Endothelial cell of umbilical vein (primary cell): ENCODE data around the gene DCHS2. TPM values are rescaled to one million over a fixed set of nuclear protein-coding genes. Genes with fewer than 3 reads are reported as not detected.

Experiments
- BruUV-seq: library from RNA; stranded (reverse); fragments of 400-500 nt; replicated peaks from 2 replicates; lab custom pipeline; 2021; lab: Mats Ljungman, UMichigan
- CTCF ChIA-PET: fragments of 300-600, 350-600 bp; sonication (Branson Sonifier 250); formaldehyde crosslinking; loops from one replicate; lab custom pipeline; 2021; ENCODE audit warnings: antibody characterized with exemption, inconsistent platforms; lab: Charles Lee
- POLR2A ChIA-PET: fragments of 300-600, 350-600 bp; sonication (Branson Sonifier 250); formaldehyde crosslinking; loops from one replicate; lab custom pipeline; 2021; ENCODE audit warnings: antibody characterized with exemption, inconsistent platforms; lab: Charles Lee
- DNase-seq: peaks from one replicate; pipeline ENCODE4 v3.0.0-alpha.2; 2011; ENCODE audit warnings: low read depth, low spot score
- FAIRE-seq: peaks from 2 replicates; lab custom pipeline; 2011; peaks lifted over from hg19 to GRCh38; lab: Jason Lieb, UNC
- H2AFZ ChIP-seq: 2 replicates; pipeline ENCODE4 v1.6.0; 2012; ENCODE audit warnings: low read depth, low read length, control low read depth, inconsistent platforms
- H3K27ac ChIP-seq: 2 replicates; pipeline ENCODE4 v1.5.1; 2011; ENCODE audit warnings: low read depth, mild to moderate bottlenecking, control low read depth, low read length, moderate library complexity; ENCODE audit not compliant: insufficient read depth
- H3K27me3 ChIP-seq, 2 experiments: 2 replicates each; pipeline versions ENCODE4 v1.6.0 to v1.6.1; 2011; ENCODE audit warnings: low read length in 2 of 2, mixed read lengths in 1 of 2; ENCODE audit not compliant: control insufficient read depth in 2 of 2, insufficient read depth in 2 of 2
- H3K36me3 ChIP-seq, 2 experiments: 2 replicates in 1 of 2; 3 replicates in 1 of 2; pipeline ENCODE4 v1.5.1; 2011; ENCODE audit warnings: low read length in 2 of 2, mild to moderate bottlenecking in 1 of 2, moderate library complexity in 1 of 2; ENCODE audit not compliant: control insufficient read depth in 2 of 2, insufficient read depth in 2 of 2; ENCODE audit errors: extremely low read depth in 1 of 2
- H3K4me1 ChIP-seq: 3 replicates; pipeline ENCODE4 v1.5.1; 2011; ENCODE audit warnings: mild to moderate bottlenecking, low read length; ENCODE audit not compliant: control insufficient read depth, insufficient read depth; ENCODE audit errors: extremely low read depth
- H3K4me2 ChIP-seq: 2 replicates; pipeline ENCODE4 v1.6.1; 2011; ENCODE audit warnings: low read length, control low read depth, mixed read lengths; ENCODE audit not compliant: insufficient read depth
- H3K4me3 ChIP-seq, 3 experiments: fragments of 200-600 bp in 1 of 3; sonication (generic), shearing (Covaris generic) in 1 of 3; replicated peaks in 1 of 3; 2 replicates each; pipeline ENCODE4 v1.5.1; 2011 to 2016; ENCODE audit warnings: control low read depth in 3 of 3, low read length in 3 of 3, mild to moderate bottlenecking in 2 of 3, inconsistent platforms in 1 of 3, low read depth in 1 of 3, moderate library complexity in 1 of 3; ENCODE audit not compliant: insufficient read depth in 1 of 3
- H3K79me2 ChIP-seq: 2 replicates; pipeline ENCODE4 v1.6.0; 2012; ENCODE audit warnings: low read length, inconsistent platforms; ENCODE audit not compliant: control insufficient read depth, insufficient read depth
- H3K9ac ChIP-seq: replicated peaks from 2 replicates; pipeline ENCODE3; 2011; ENCODE audit warnings: low read length, control low read depth; ENCODE audit not compliant: insufficient read depth; ENCODE audit errors: extremely low read depth
- H3K9me1 ChIP-seq: replicated peaks from 3 replicates; pipeline ENCODE4 v1.6.0; 2011; ENCODE audit warnings: mild to moderate bottlenecking, low read length; ENCODE audit not compliant: control insufficient read depth, insufficient read depth; ENCODE audit errors: extremely low read depth
- H3K9me3 ChIP-seq: replicated peaks from 2 replicates; pipeline ENCODE4 v1.5.1; 2012; ENCODE audit warnings: low read length, inconsistent platforms; ENCODE audit not compliant: control insufficient read depth, insufficient read depth
- H4K20me1 ChIP-seq: replicated peaks from 2 replicates; pipeline ENCODE3; 2011; ENCODE audit warnings: mild to moderate bottlenecking, low read length; ENCODE audit not compliant: control insufficient read depth, insufficient read depth; ENCODE audit errors: extremely low read depth
- CTCF ChIP-seq, 2 donors: IDR thresholded peaks; 1 replicate in 1 of 2; 2 replicates in 1 of 2; pipeline ENCODE4 v1.5.1; 2011; ENCODE audit warnings: low read length in 2 of 2, mild to moderate bottlenecking in 2 of 2, moderate library complexity in 2 of 2, control low read depth in 1 of 2, inconsistent platforms in 1 of 2, low read depth in 1 of 2; ENCODE audit not compliant: insufficient read depth in 1 of 2; ENCODE audit errors: extremely low read depth in 1 of 2
- EZH2 ChIP-seq: IDR thresholded peaks from 2 replicates; pipeline ENCODE4 v1.6.1; 2012; ENCODE audit warnings: borderline replicate concordance, low read depth, mild to moderate bottlenecking, moderate library complexity, low read length, inconsistent platforms; ENCODE audit not compliant: severe bottlenecking
- FOS ChIP-seq: IDR thresholded peaks from 2 replicates; pipeline ENCODE4 v1.6.1; 2011; ENCODE audit warnings: mild to moderate bottlenecking, low read length, moderate library complexity, borderline replicate concordance; ENCODE audit not compliant: insufficient read depth
- GATA2 ChIP-seq: IDR thresholded peaks from 2 replicates; pipeline ENCODE4 v1.7.0; 2011; ENCODE audit warnings: low read depth, mild to moderate bottlenecking, moderate library complexity, mixed read lengths, low read length; ENCODE audit not compliant: insufficient read length, insufficient read depth
- JUN ChIP-seq: IDR thresholded peaks from 2 replicates; pipeline ENCODE4 v1.6.1; 2011; ENCODE audit warnings: borderline replicate concordance, low read depth; ENCODE audit not compliant: insufficient read length, insufficient read depth
- MYC ChIP-seq: IDR thresholded peaks from one replicate; pipeline ENCODE4 v1.6.1; 2011; ENCODE audit warnings: mild to moderate bottlenecking, low read depth, low read length
- POLR2A ChIP-seq: IDR thresholded peaks from 2 replicates; pipeline ENCODE4 v1.6.1; 2012; ENCODE audit warnings: low read depth, mild to moderate bottlenecking, control low read depth, low read length
- POLR2AphosphoS5 ChIP-seq: IDR thresholded peaks from 2 replicates; pipeline ENCODE4 v1.6.1; 2012; ENCODE audit warnings: low read depth, mild to moderate bottlenecking, control low read depth, low read length, moderate library complexity; ENCODE audit not compliant: insufficient read depth
- dilution Hi-C: fragments of 300-500 bp; cut with MboI; formaldehyde crosslinking; loops from one replicate; pipeline ENCODE4 v1.15.0; 2019; ENCODE audit warnings: low sequenced_read_pairs; ENCODE audit not compliant: extremely low pct_ligation_motif_present
- intact Hi-C: fragments of 100-400 bp; cut with micrococcal nuclease; formaldehyde crosslinking; loops from one replicate; pipeline ENCODE4 v1.10.0; 2022
- polyA plus RNA-seq, 4 experiments: library from polyadenylated mRNA; depleted of rRNA in 3 of 4; stranded (reverse) in 3 of 4; unstranded in 1 of 4; fragments of >200 nt; gene quantifications; 2 replicates each; pipeline versions ENCODE4 v1.2.1 to v1.2.3, GENCODE V29; 2011 to 2012; ENCODE audit warnings: missing spikeins in 1 of 4
- total RNA-seq: library from RNA; stranded (reverse); gene quantifications from 2 replicates; pipeline ENCODE4 v1.2.3, GENCODE V29; 2021
- TF ChIP-seq, protein P1 (sequence below): IDR thresholded peaks from 2 replicates; pipeline ENCODE4 v1.6.1; 2011; ENCODE audit not compliant: insufficient read depth, insufficient read length

The DCHS2 gene
- total and polyA plus RNA-seq, 2 donors (not counting 3 experiments of a cell fraction or from before 2014, with no cell fraction given), result not detected

- dilution Hi-C loops (no loop called here), intact Hi-C loops (no loop called here)
- Histone ChIP-seq H3K9me3 (no peaks in the 10 kb centered on the region), H3K4me2 (no peak overlapping the region), H3K79me2 (no peaks in the 10 kb centered on the region), H3K9me1 (no peaks in the 10 kb centered on the region), H3K9ac (no peak overlapping the region), H3K27ac (no peak overlapping the region), H3K27me3 (peaks cover 3 to 4% of the 10 kb centered on the region in 2 experiments), H3K36me3 (no peaks in the 10 kb centered on the region), H3K4me1 (no peaks in the 10 kb centered on the region), H3K4me3 (no peak overlapping the region), H2AFZ (no peak overlapping the region), H4K20me1 (no peaks in the 10 kb centered on the region)
- TF ChIP-seq FOS (no peak), POLR2A (no peak), GATA2 (no peak), MYC (no peak), JUN (no peak), CTCF (IDR thresholded peaks at IDR 0.05; ENCODE audit: extremely low read depth in 1 of 2, insufficient read depth in 1 of 2, low read depth in 1 of 2, low read length in 2 of 2) (no peak), EZH2 (no peak), POLR2AphosphoS5 (no peak)
- TF ChIP-seq, protein P1, sequence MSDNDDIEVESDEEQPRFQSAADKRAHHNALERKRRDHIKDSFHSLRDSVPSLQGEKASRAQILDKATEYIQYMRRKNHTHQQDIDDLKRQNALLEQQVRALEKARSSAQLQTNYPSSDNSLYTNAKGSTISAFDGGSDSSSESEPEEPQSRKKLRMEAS, result no peak
- no TSS peak for BruUV-seq
- DNase-seq (no peak), FAIRE-seq (no peak)
- CTCF ChIA-PET, result interaction anchor here (1.6 kb wide), 1 partner anchor 33 kb away, joined by 4 read pairs; no protein-coding TSS in a partner anchor
- POLR2A ChIA-PET, result no interaction called here
Measured at GRCh38 chr4:154526151-154526550, 34.6 kb upstream of the DCHS2 start.
